ENCODE results near the gene RAB29.
"Not testable (repeated sequence)": the region's sequence is repeated elsewhere in the genome, so short reads cannot be mapped to it uniquely, and the experiment has no call there.

DNA sequence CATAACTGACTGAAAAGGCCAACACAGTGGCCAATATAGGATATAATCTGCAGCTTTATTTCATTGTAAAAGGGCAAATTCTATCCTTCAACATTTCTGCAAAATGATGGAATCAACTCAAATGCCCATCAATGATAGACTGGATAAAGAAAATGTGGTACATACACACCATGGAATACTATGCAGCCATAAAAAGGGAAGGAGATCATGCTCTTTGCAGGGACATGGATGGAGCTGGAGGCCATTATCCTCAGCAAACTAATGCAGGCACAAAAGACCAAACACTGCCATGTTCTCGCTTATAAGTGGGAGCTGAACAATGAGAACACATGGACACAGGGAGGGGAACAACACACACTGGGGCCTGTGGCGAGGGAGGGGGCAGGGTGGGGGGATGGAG lies 54.5 kb downstream of the RAB29 start:
- TF ChIP-seq CTCF, POLR2A (IDR thresholded peaks at IDR 0.05): not testable (repeated sequence)

Measured in body of pancreas (tissue), 4 donors.